Stomach (tissue), 9 donors: Measurements from ENCODE around the gene LBR. TPM values are rescaled to one million over a fixed set of nuclear protein-coding genes. Genes with fewer than 3 reads are reported as not detected.

Experiments
- DNase-seq, 2 donors: peaks; one replicate each; pipeline versions ENCODE4 v3.0.0 to v3.0.0-alpha.2; 2013 to 2019
- H3K27ac ChIP-seq, 5 donors: fragments of 200-600 bp in 4 of 5; sonication (generic) in 4 of 5; one replicate each; pipeline ENCODE4 v1.5.1; 2013 to 2019; ENCODE audit warnings: mild to moderate bottlenecking in 1 of 5, moderate library complexity in 1 of 5
- H3K27me3 ChIP-seq, 3 donors: fragments of 200-600 bp; sonication (generic); one replicate each; pipeline ENCODE4 v1.5.1; 2017 to 2019; ENCODE audit warnings: mixed run types in 1 of 3
- H3K36me3 ChIP-seq, 4 donors: fragments of 200-600 bp; sonication (generic); 1 replicate in 3 of 4; 2 replicates in 1 of 4; pipeline ENCODE4 v1.5.1; 2016 to 2019
- H3K4me1 ChIP-seq, 4 donors: fragments of 200-600 bp; sonication (generic); one replicate each; pipeline ENCODE4 v1.5.1; 2016 to 2019
- H3K4me3 ChIP-seq, 4 donors: fragments of 200-600 bp; sonication (generic) in 3 of 4; one replicate each; pipeline ENCODE4 v1.5.1; 2016 to 2019; ENCODE audit warnings: mild to moderate bottlenecking in 1 of 4
- H3K9me3 ChIP-seq, 4 donors: fragments of 200-600 bp; sonication (generic); one replicate each; pipeline ENCODE4 v1.5.1; 2016 to 2019
- CTCF ChIP-seq, 7 experiments: fragments of 450-650 bp in 4 of 7; fragments of 200-600 bp in 3 of 7; sonication (generic) in 3 of 7; IDR thresholded peaks; one replicate each; pipeline ENCODE4 v1.5.1; 2016 to 2019; ENCODE audit warnings: antibody characterized with exemption in 7 of 7, control low read depth in 2 of 7, mild to moderate bottlenecking in 1 of 7
- EP300 ChIP-seq: sonication (generic); formaldehyde crosslinking; IDR thresholded peaks from one replicate; pipeline ENCODE4 v1.6.1; 2017; ENCODE audit warnings: antibody characterized with exemption
- POLR2A ChIP-seq, 4 donors: fragments of 450-650 bp; IDR thresholded peaks; one replicate each; pipeline ENCODE4 v1.6.1; 2016; ENCODE audit warnings: antibody characterized with exemption in 4 of 4, control low read depth in 2 of 4, mild to moderate bottlenecking in 1 of 4, moderate library complexity in 1 of 4
- POLR2AphosphoS5 ChIP-seq, 3 donors: sonication (generic); formaldehyde crosslinking; IDR thresholded peaks; one replicate each; pipeline ENCODE4 v1.6.1; 2016; ENCODE audit warnings: antibody characterized with exemption in 3 of 3
- WGBS, 5 donors: extraction: QIAGEN DNeasy Blood & Tissue Kit in 3 of 5; methylation state at CpG; one replicate each; pipeline versions ENCODE4 v1.1.5 to v1.1.7; 2013 to 2018; 5-methylcytosine and 5-hydroxymethylcytosine counted together
- intact Hi-C: fragments of 100-400 bp; cut with DNase I; formaldehyde crosslinking; loops from one replicate; pipeline ENCODE4 v1.15.1; 2023; ENCODE audit warnings: low total_unique reads
- polyA plus RNA-seq, 3 donors: library from polyadenylated mRNA; stranded (reverse); fragments of 200-250 nt; gene quantifications; one replicate each; pipeline ENCODE4 v1.2.3, GENCODE V29; 2013
- total RNA-seq, 5 donors: library from RNA; depleted of rRNA; stranded (reverse); fragments of >200 nt; gene quantifications; one replicate each; pipeline versions ENCODE4 v1.1.0 to v1.2.3, GENCODE V29; 2014 to 2016
- donor health status: healthy with polysubstance abuse.
- donor health status: Bipolar disorder and iron deficiency.
- donor health status: healthy.

LBR gene
- total and polyA plus RNA-seq, 8 donors = 6.9 to 159 (median 54.3) TPM

DNA sequence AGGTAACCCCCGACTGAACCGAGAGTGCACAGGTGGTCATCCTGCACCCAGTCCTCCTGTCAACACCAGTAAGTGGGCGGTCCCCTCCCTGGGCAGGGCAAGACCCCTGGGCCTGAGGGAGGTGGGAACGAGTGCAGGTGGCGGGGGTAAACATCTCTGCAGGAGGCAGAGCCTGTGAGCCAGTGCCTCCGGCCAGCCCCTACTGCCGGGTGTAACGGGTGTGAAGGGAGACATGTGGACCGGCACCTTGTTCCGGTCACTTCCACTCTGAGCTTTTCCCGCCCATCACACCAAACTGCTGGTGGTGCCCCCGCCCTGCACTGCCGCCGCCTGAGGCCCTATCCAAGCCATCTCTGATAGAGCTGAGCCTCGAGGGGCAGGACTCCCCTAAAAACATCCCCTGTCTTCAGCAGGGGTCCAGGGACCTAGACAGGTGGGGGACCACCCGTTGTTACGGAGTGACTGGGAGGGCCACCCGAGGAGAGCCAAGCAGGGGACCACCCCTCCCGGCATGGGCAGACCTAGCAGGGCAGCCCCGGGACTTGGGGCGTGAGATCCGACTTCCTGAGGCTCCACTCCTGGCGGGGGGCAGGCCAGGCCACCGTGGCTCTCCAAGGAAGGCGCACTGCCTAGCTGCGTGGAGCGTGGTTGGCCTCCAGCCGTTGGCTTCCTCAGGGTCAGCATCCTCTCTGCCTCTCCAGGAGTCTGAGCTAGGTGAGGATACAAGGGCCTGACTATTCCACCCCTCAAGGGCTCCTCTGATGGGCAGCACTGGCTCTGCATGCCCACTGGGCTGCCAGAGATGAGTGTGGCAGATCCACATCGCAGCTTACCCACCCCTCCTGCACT is 43.8 kb upstream of the LBR start:
- DNase-seq = no peak
- intact Hi-C loops = loop anchor here (10.0 kb wide), 2 partner anchors 303 to 443 kb away; partner anchors contain the start of gene SRP9
- Histone ChIP-seq H3K4me3 (no peak overlapping the region), H3K27me3 (no peaks in the 10 kb centered on the region), H3K9me3 (no peaks in the 10 kb centered on the region), H3K4me1 (peaks cover 5 to 27% (median 12%) of the 10 kb centered on the region in 4 donors), H3K27ac (no peak overlapping the region), H3K36me3 (no peaks in the 10 kb centered on the region)
- 81 to 91% (median 84%) methylated on average over 15 to 29 of the region's 29 CpGs for WGBS, 5 donors
- TF ChIP-seq EP300 = no peak
- no peak for TF ChIP-seq CTCF (IDR thresholded peaks at IDR 0.05)
- TF ChIP-seq POLR2AphosphoS5 (IDR thresholded peaks at IDR 0.05) = no peak
- no peak for TF ChIP-seq POLR2A (IDR thresholded peaks at IDR 0.05)

DNA sequence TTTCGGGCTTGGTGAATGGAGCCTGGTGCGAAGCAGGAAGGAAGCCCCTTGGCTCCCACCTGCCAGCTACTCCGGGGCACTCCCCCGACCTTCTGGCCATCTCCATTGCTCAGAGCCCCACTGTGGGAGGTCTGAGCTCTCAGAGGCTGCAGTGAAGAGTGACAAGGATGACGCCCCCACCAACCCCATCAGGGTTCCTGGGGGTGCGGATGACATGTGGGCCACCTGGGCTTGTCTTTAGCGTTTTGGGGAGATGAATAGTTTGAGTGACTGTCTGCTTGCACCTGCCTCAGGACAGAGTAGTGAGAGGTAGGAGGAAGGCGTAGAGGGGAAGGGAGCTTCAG is 43.2 kb upstream of the LBR start:
- no peak for DNase-seq
- no peak overlapping the region for H3K27ac ChIP-seq
- peaks cover 5 to 30% (median 12%) of the 10 kb centered on the region in 4 donors for H3K4me1 ChIP-seq
- H3K9me3 ChIP-seq = no peaks in the 10 kb centered on the region
- no peaks in the 10 kb centered on the region for H3K27me3 ChIP-seq
- TF ChIP-seq EP300 (no peak), CTCF (IDR thresholded peaks at IDR 0.05) (no peak), POLR2AphosphoS5 (IDR thresholded peaks at IDR 0.05) (no peak)
- H3K36me3 ChIP-seq = no peaks in the 10 kb centered on the region
- intact Hi-C loops = loop anchor here (10.0 kb wide), 2 partner anchors 304 to 444 kb away; partner anchors contain the start of gene SRP9
- no peak overlapping the region for H3K4me3 ChIP-seq
- WGBS, 5 donors = 73 to 86% (median 75%) methylated on average over 8 of the region's 8 CpGs

DNA sequence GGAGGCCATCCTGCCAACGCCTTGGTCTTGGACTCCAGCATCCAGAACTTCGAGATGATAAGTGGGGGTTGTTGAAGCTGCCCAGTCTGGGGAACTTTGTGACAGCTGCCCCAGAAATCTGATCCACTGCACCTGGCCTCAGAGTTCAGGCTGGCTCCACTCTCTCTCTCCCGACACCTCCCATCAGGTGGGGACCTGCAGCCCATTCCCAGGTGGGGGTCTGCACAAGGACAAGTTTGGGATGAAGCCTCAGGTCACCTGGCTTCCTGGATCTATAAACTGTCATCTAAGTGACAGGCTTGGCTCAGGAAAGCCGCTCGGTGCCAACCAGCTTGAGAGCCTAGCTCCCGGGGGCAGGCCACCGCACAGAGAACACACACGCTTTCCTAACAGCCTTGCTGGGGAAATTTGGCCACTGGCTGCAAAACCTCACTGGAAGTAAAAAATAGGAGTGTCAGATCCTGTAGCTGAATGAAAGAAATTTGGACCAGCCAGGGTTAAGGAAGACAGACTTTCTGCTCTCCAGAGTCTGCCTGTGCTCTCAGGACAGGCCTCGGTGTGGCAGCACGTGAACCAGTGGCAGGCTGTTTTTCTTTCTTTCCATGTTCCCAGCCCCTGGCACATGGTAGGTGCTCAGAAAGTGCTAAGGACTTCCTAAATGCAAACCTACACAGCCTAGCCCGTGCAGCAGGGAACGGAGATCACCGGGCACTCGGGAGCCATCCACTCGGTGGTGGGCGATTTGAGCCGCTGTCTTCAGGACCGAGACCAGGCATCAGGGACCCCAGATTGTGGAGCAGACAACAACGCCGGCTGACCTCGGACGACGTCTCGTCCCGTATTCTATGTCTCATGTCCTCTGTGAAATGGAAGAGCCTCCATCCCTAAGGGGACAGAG is 42.6 kb upstream of the LBR start:
- Histone ChIP-seq H3K27ac (no peak overlapping the region), H3K9me3 (no peaks in the 10 kb centered on the region), H3K4me1 (peaks cover 5 to 29% (median 11%) of the 10 kb centered on the region in 4 donors), H3K36me3 (no peaks in the 10 kb centered on the region), H3K4me3 (no peak overlapping the region), H3K27me3 (no peaks in the 10 kb centered on the region)
- intact Hi-C loops = loop anchor here (10.0 kb wide), 2 partner anchors 304 to 444 kb away; partner anchors contain the start of gene SRP9
- WGBS, 5 donors = 80 to 86% (median 85%) methylated on average over 25 of the region's 25 CpGs
- TF ChIP-seq CTCF (IDR thresholded peaks at IDR 0.05) = no peak
- TF ChIP-seq EP300 = no peak
- TF ChIP-seq POLR2AphosphoS5 (IDR thresholded peaks at IDR 0.05) = no peak
- TF ChIP-seq POLR2A (IDR thresholded peaks at IDR 0.05) = no peak
- no peak for DNase-seq

DNA sequence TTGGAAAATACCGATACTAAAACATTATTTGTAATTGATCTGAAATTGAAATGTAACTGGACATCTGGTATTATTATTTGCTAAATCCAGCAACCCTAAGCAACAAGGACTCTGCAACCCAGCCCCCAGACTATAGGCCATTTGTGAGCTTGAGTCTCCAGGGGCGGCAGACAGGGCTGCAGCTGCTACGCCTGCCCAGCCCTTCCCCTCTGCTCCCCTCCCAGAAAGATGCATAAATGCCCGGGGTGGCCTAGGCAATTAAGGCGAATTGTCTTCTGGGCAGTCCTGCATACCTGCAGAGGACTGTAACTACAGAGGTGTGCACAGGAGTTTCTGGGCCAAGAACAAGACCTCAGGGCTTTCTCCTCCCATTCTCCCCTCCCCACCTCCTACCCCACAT is 41.2 kb upstream of the LBR start:
- no peaks in the 10 kb centered on the region for H3K27me3 ChIP-seq
- no peak overlapping the region for H3K27ac ChIP-seq
- intact Hi-C loops = no loop called here

More for the DNA sequence above, 41.2 kb upstream of the LBR start:
- WGBS, 5 donors = 86 to 95% (median 91%) methylated on average over 5 of the region's 5 CpGs
- Histone ChIP-seq H3K4me1 (peaks cover 0 to 18% (median 0%) of the 10 kb centered on the region in 4 donors), H3K9me3 (no peaks in the 10 kb centered on the region), H3K36me3 (no peaks in the 10 kb centered on the region), H3K4me3 (no peak overlapping the region)
- TF ChIP-seq POLR2AphosphoS5 (IDR thresholded peaks at IDR 0.05) (no peak), POLR2A (IDR thresholded peaks at IDR 0.05) (no peak), CTCF (IDR thresholded peaks at IDR 0.05) (no peak), EP300 (no peak)
- no peak for DNase-seq
